Mesendoderm (in vitro differentiated cells): ENCODE measurements around the gene LTO1.

Source experiments
- DNase-seq: peaks from one replicate; pipeline ENCODE4 v3.0.0; 2013
- H2AK5ac ChIP-seq: 2 replicates; pipeline ENCODE4 v1.6.1; 2013; ENCODE audit warnings: low read length, inconsistent platforms
- H2BK120ac ChIP-seq: 2 replicates; pipeline ENCODE4 v1.6.1; 2013; ENCODE audit warnings: low read depth, mild to moderate bottlenecking, low read length, moderate library complexity, mixed read lengths
- H2BK15ac ChIP-seq: replicated peaks from 2 replicates; pipeline ENCODE4 v1.6.1; 2013; ENCODE audit warnings: low read depth, mild to moderate bottlenecking, moderate library complexity
- H2BK5ac ChIP-seq: 2 replicates; pipeline ENCODE4 v1.6.1; 2013; ENCODE audit warnings: low read length, inconsistent platforms
- H3K18ac ChIP-seq: 2 replicates; pipeline ENCODE4 v1.6.1; 2013; ENCODE audit warnings: mild to moderate bottlenecking, low read length, mixed read lengths
- H3K23ac ChIP-seq: one replicate; pipeline ENCODE4 v1.6.1; 2013; ENCODE audit warnings: low read length
- H3K27ac ChIP-seq: 2 replicates; pipeline ENCODE4 v1.5.1; 2013; ENCODE audit warnings: low read depth, mild to moderate bottlenecking, inconsistent platforms, low read length, moderate library complexity
- H3K27me3 ChIP-seq: 2 replicates; pipeline ENCODE4 v1.6.1; 2013; ENCODE audit warnings: low read length, control low read depth, mild to moderate bottlenecking, inconsistent platforms; ENCODE audit not compliant: insufficient read depth, poor library complexity
- H3K36me3 ChIP-seq: 2 replicates; pipeline ENCODE4 v1.6.1; 2013; ENCODE audit warnings: low read length, inconsistent platforms; ENCODE audit not compliant: control insufficient read depth, insufficient read depth
- H3K4ac ChIP-seq: one replicate; pipeline ENCODE4 v1.6.1; 2013; ENCODE audit warnings: low read depth, mild to moderate bottlenecking, low read length, moderate library complexity
- H3K4me1 ChIP-seq: 2 replicates; pipeline ENCODE4 v1.6.1; 2013; ENCODE audit warnings: low read depth, low read length, inconsistent platforms; ENCODE audit not compliant: control insufficient read depth
- H3K4me2 ChIP-seq: 2 replicates; pipeline ENCODE4 v1.6.1; 2013; ENCODE audit warnings: low read length
- H3K4me3 ChIP-seq: 2 replicates; pipeline ENCODE4 v1.5.1; 2013; ENCODE audit warnings: mild to moderate bottlenecking, low read length
- H3K56ac ChIP-seq: one replicate; pipeline ENCODE4 v1.6.1; 2013; ENCODE audit warnings: low read length
- H3K79me1 ChIP-seq: 2 replicates; pipeline ENCODE4 v1.6.1; 2013; ENCODE audit warnings: low read length, inconsistent platforms
- H3K79me2 ChIP-seq: 2 replicates; pipeline ENCODE4 v1.6.1; 2013; ENCODE audit warnings: mild to moderate bottlenecking, low read length; ENCODE audit not compliant: control insufficient read depth, insufficient read depth
- H3K9ac ChIP-seq: 2 replicates; pipeline ENCODE4 v1.6.1; 2013; ENCODE audit warnings: low read length, inconsistent platforms
- H4K5ac ChIP-seq: one replicate; pipeline ENCODE4 v1.6.1; 2013; ENCODE audit warnings: low read length
- H4K8ac ChIP-seq: one replicate; pipeline ENCODE4 v1.6.1; 2013; ENCODE audit warnings: low read depth, mild to moderate bottlenecking, control low read depth, low read length, moderate library complexity
- WGBS: extraction: QIAGEN DNeasy Blood & Tissue Kit; methylation state at CpG from one replicate; pipeline ENCODE4 v1.1.7; 2013; ENCODE audit warnings: low lambda C conversion rate, missing lambda C conversion rate; ENCODE audit not compliant: insufficient coverage; ENCODE audit errors: extremely low coverage; 5-methylcytosine and 5-hydroxymethylcytosine counted together

The LTO1 gene

GRCh38 chr11:69716891-69717747 lies 42.0 kb upstream of the LTO1 start:
- no peak overlapping the region for H2BK15ac ChIP-seq
- no peak overlapping the region for H3K27ac ChIP-seq
- H3K4me3 ChIP-seq = no peak overlapping the region
- no peak overlapping the region for H4K5ac ChIP-seq
- H3K4ac ChIP-seq = no peak overlapping the region
- no peaks in the 10 kb centered on the region for H3K79me1 ChIP-seq
- H4K8ac ChIP-seq = no peak overlapping the region
- no peak overlapping the region for H3K18ac ChIP-seq
- no peaks in the 10 kb centered on the region for H3K4me1 ChIP-seq
- H3K9ac ChIP-seq = no peak overlapping the region
- no peak overlapping the region for H3K4me2 ChIP-seq
- no peak overlapping the region for H2AK5ac ChIP-seq
- H3K79me2 ChIP-seq = no peaks in the 10 kb centered on the region
- H2BK5ac ChIP-seq = no peak overlapping the region
- H3K27me3 ChIP-seq = no peaks in the 10 kb centered on the region
- no peaks in the 10 kb centered on the region for H3K36me3 ChIP-seq
- no peak overlapping the region for H2BK120ac ChIP-seq
- WGBS = no CpG with 5 or more reads among the region's 6 CpGs
- no peak for DNase-seq
- H3K23ac ChIP-seq = no peak overlapping the region
- no peak overlapping the region for H3K56ac ChIP-seq

- Histone ChIP-seq H3K36me3 (no peaks in the 10 kb centered on the region), H3K9ac (no peak overlapping the region), H3K18ac (no peak overlapping the region), H3K4me1 (no peaks in the 10 kb centered on the region), H3K56ac (no peak overlapping the region), H3K4ac (no peak overlapping the region), H3K79me1 (no peaks in the 10 kb centered on the region), H2BK15ac (no peak overlapping the region), H3K23ac (no peak overlapping the region), H3K27me3 (no peaks in the 10 kb centered on the region), H2AK5ac (no peak overlapping the region), H2BK5ac (no peak overlapping the region), H3K4me2 (no peak overlapping the region), H4K8ac (no peak overlapping the region), H3K4me3 (no peak overlapping the region), H2BK120ac (no peak overlapping the region), H3K79me2 (no peaks in the 10 kb centered on the region), H4K5ac (no peak overlapping the region), H3K27ac (no peak overlapping the region)
- DNase-seq = no peak
- no CpG with 5 or more reads among the region's 11 CpGs for WGBS
Measured at GRCh38 chr11:69716099-69716498, 40.9 kb upstream of the LTO1 start.

- H4K5ac ChIP-seq = no peak overlapping the region
- H4K8ac ChIP-seq = no peak overlapping the region
- H3K23ac ChIP-seq = no peak overlapping the region
- no peak overlapping the region for H2BK5ac ChIP-seq
- no peak overlapping the region for H3K4me3 ChIP-seq
- H2BK120ac ChIP-seq = no peak overlapping the region
- no peak overlapping the region for H3K4me2 ChIP-seq
- H3K27me3 ChIP-seq = no peaks in the 10 kb centered on the region
- H3K4ac ChIP-seq = no peak overlapping the region
- H3K18ac ChIP-seq = no peak overlapping the region
- no peak overlapping the region for H3K9ac ChIP-seq
- no peaks in the 10 kb centered on the region for H3K36me3 ChIP-seq
- no peaks in the 10 kb centered on the region for H3K4me1 ChIP-seq
- no peak overlapping the region for H2AK5ac ChIP-seq
- WGBS = no CpG with 5 or more reads among the region's 19 CpGs
- H3K79me2 ChIP-seq = no peaks in the 10 kb centered on the region
- no peak overlapping the region for H3K56ac ChIP-seq
- DNase-seq = no peak
- H2BK15ac ChIP-seq = no peak overlapping the region
- H3K27ac ChIP-seq = no peak overlapping the region
- H3K79me1 ChIP-seq = no peaks in the 10 kb centered on the region
Measured at GRCh38 chr11:69715446-69715845, 40.3 kb upstream of the LTO1 start.

GRCh38 chr11:69711822-69712801 lies 37.0 kb upstream of the LTO1 start:
- H3K23ac ChIP-seq = no peak overlapping the region
- H2BK120ac ChIP-seq = no peak overlapping the region
- H4K5ac ChIP-seq = no peak overlapping the region
- H3K27ac ChIP-seq = no peak overlapping the region
- no peaks in the 10 kb centered on the region for H3K27me3 ChIP-seq
- H3K79me2 ChIP-seq = no peaks in the 10 kb centered on the region
- no peaks in the 10 kb centered on the region for H3K36me3 ChIP-seq
- no peak overlapping the region for H3K56ac ChIP-seq
- H3K79me1 ChIP-seq = no peaks in the 10 kb centered on the region
- no peak overlapping the region for H3K9ac ChIP-seq
- H2BK5ac ChIP-seq = no peak overlapping the region
- H3K4me3 ChIP-seq = no peak overlapping the region
- WGBS = no CpG with 5 or more reads among the region's 28 CpGs
- H3K4ac ChIP-seq = no peak overlapping the region
- no peak for DNase-seq
- no peak overlapping the region for H3K4me2 ChIP-seq
- H3K4me1 ChIP-seq = no peaks in the 10 kb centered on the region
- H4K8ac ChIP-seq = no peak overlapping the region
- H3K18ac ChIP-seq = no peak overlapping the region
- no peak overlapping the region for H2BK15ac ChIP-seq
- H2AK5ac ChIP-seq = no peak overlapping the region

GRCh38 chr11:69708736-69709401 lies 33.7 kb upstream of the LTO1 start:
- H3K56ac ChIP-seq = no peak overlapping the region
- H4K5ac ChIP-seq = no peak overlapping the region
- no peak overlapping the region for H3K4me3 ChIP-seq
- H2AK5ac ChIP-seq = no peak overlapping the region
- H3K18ac ChIP-seq = no peak overlapping the region
- H3K36me3 ChIP-seq = no peaks in the 10 kb centered on the region
- H4K8ac ChIP-seq = no peak overlapping the region
- H2BK120ac ChIP-seq = no peak overlapping the region
- peak; percentile 67 for DNase-seq
- no peaks in the 10 kb centered on the region for H3K4me1 ChIP-seq
- WGBS = no CpG with 5 or more reads among the region's 15 CpGs
- no peak overlapping the region for H3K4me2 ChIP-seq
- H3K27ac ChIP-seq = no peak overlapping the region
- H3K79me2 ChIP-seq = no peaks in the 10 kb centered on the region
- no peak overlapping the region for H3K4ac ChIP-seq
- H3K79me1 ChIP-seq = no peaks in the 10 kb centered on the region
- H2BK15ac ChIP-seq = no peak overlapping the region
- no peak overlapping the region for H3K9ac ChIP-seq
- H3K27me3 ChIP-seq = peaks cover 2% of the 10 kb centered on the region
- H3K23ac ChIP-seq = no peak overlapping the region
- no peak overlapping the region for H2BK5ac ChIP-seq
